NCI-H1105 treated with DMSO at 0.1 percent for 48 hours (cell line): ENCODE measurements around the gene PTPA.
"Not testable (repeated sequence)": the region's sequence is repeated elsewhere in the genome, so short reads cannot be mapped to it uniquely, and the experiment has no call there.

ENCODE experiments used
- DNase-seq: peaks from one replicate; lab custom pipeline; 2025; lab: John Stamatoyannopoulos, UW

The PTPA gene

DNA sequence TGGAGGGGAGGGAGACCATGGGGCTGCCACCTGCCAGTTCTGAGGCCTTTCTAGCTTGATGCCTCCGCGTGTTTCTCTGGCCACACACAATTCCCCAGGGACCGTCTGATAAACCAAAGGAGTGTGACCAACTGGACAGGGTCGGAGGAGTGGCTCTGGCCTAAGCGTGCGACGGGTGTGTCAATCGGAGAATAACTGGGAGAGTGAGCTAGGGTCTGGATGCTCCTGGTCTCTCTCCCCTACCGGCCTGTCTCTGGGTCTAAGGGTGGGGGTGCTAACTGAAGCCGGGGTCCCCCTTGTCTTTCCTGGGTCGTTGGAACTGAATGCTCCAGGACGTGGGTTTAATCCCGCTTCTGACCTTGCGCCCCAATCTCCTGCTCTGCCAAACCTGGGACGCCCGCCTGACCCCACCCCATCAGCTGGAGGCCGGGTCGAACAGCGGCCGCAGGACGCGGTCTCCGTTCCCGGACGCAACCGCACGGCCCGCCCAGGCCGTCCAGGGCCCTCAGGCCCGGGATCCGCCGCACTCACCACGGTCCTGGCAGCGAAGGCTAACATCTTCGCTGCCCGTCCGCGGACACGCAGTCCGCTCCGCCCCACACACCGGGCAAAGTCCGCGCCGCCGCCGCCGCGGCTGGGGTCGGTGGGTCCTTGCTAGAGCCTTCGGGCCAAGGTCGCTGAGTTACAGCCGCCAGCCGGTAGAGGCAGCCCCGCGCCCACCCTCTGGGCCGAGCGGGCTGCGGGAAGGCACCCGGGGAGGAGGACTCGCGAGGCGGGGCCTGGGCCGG, 1.1 kb upstream of the PTPA start:
- DNase-seq: no peak

DNA sequence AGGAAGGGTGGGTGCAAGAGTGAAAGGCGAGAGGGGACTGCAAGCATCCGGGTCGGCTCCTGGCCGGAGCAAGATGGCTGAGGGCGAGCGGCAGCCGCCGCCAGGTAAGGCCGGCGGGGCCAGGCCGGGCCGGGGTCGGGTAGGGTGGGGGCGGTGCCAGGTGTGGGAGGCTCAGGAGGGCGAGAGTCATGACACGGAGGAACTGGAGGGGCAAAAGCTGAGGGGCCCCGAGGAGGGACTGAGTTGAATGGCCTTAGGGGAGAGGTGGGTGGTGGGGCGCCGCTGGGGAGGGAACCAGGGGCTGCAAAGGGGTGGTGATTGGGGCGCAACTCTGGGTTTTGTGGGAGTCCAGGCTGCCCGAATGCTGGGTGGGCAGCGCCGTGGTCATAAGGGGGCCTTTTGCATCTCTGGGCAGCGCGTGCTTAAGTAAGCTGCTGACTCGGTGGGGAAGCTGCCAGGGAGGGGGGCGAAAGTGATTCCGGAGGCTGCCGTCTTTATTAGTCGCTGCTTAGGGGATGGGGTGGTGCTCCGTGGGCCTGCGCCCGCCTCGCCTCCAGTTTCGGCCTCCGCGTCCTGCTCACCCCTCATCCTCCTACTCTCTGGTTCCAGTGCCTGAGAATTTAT, 425 bp downstream of the PTPA start:
- DNase-seq: peak; percentile 36

DNA sequence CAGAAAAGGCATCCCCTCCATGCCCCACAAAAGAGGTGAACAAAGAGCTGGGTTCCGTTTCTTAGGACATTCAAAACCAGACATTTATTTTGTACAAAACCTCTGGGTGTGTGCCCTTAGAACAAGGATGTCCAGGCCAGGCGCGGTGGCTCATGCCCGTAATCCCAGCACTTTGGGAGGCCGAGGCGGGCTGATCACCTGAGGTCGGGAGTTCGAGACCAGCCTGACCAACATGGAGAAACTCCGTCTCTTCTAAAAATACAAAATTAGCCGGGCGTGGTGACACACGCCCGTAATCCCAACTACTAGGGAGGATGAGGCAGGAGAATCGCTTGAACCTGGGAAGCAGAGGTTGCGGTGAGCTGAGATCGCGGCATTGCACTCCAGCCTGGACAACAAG, 1.3 kb downstream of the PTPA start:
- DNase-seq: not testable (repeated sequence)

DNA sequence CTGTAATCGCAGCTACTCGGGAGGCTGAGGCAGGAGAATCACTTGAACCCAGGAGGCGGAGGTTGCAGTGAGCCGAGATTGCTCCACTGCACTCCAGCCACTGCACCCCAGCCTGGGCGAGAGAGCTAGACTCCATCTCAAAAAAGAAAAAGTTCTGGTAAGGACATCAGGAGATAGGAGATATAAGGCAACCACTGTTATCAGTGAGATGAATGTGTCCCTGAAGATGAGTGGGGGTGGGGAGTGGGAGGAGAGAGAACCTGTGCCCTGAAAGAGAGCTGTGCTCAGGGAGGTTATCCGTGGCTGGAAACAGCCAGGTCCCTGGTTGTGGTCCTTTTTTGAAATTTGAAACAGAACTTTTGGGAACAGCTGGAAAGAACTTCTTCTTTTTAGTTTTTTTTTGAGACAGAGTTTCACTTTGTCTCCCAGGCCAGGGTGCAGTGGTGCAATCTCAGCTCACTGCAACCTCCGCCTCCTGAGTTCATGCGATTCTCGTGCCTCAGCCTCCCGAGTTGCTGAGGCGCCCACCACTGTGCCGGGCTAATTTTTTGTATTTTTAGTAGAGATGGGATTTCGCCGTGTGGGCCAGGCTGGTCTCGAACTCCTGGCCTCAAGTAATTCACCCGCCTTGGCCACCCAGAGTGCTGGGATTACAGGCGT, 2.6 kb downstream of the PTPA start:
- no peak for DNase-seq

DNA sequence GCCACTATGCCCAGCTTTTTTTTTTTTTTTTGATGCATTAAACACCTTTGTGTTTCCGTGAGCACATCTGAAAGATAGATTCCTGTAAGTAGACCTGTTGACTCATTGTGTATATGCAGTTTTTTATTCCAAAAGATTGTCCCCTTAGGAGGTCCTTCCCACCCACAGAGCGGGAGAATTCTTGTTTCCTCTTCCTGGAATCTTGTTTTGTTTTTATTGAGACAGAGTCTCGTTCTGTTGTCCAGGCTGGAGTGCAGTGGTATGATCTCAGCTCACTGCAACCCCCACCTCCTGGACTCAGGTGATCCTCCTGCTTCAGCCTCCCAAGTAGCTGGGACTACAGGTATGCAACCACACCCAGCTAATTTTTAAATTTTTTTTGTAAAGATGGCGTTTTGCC, 7.6 kb downstream of the PTPA start:
- no peak for DNase-seq

DNA sequence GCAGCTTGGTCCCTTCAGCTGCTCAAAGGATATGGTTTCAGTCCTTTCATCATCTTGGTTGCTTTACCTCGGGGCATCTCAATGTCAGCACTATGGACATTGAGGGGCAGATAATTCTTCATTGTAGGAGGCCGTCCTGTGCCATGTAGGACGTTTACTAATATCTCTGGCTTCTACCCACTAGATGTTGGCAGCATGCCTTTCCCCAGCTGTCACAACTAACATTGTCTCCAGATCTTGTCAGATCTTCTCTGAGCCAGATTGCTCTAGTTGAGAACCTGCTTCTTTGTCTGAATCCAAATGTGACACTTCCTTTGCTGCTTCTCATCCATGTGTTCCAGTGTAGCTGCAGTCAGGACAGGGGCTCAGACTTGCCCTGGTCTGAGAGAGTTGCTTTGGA, 10.3 kb downstream of the PTPA start:
- DNase-seq: no peak

DNA sequence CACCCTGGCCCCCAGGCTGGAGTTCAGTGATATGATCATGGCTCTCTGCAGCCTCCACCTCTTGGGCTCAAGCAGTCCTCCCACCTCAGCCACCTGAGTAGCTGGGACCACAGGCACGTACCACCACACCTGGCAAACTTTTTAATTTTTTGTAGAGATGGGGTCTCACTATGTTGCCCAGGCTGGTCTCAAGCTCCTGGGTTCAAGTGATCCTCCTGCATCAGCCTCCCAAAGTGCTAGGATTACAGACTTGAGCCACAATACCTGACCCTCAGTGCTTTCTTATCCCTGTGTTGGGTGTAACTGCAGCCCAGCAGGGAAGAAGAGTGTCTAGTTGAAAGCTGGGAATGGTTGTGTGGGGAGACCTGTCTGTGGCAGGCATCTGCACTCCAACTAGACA, 10.9 kb downstream of the PTPA start:
- DNase-seq: no peak

DNA sequence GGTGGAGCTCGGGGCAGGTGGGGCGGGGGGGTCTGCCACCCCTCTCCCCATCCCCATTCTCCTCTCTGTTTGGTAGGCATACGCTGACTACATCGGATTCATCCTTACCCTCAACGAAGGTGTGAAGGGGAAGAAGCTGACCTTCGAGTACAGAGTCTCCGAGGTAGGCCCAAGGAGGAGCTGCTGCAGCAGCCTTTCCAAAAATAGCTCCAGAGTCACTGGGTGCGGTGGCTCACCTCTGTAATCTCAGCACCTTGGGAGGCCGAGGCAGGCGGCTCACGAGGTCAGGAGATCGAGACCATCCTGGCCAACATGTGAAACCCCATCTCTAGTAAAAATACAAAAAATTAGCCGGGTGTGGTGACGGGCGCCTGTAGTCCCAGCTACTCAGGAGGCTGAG, 11.8 kb downstream of the PTPA start:
- not testable (repeated sequence) for DNase-seq

DNA sequence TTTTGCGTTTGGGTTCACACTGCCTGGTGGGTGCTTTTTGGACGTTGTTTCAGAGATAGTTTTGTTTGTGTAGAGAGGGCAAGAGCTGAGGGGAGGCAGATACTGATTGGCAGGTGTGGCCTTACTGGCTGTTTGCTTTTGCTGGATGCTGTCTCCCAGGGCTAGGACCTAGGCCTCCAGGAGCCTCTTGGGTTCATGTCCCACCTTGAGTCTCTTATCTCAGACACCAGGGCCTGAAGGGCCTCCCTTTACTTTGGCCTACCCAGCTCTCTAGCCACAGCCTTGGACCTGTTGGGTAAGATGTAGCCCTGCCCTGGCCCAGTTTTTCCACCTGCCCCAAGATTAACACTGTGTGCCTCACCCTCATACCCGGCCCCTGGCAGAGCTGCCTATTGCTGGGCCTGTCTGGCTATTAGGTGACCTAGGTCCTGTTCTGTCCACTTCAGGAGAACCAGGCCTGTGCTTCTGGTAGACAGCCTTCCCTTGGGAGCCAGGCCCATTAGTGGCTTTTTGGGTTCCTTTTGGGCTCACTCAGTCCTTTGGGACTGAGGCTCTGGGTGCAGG, 13.4 kb downstream of the PTPA start:
- DNase-seq: no peak

DNA sequence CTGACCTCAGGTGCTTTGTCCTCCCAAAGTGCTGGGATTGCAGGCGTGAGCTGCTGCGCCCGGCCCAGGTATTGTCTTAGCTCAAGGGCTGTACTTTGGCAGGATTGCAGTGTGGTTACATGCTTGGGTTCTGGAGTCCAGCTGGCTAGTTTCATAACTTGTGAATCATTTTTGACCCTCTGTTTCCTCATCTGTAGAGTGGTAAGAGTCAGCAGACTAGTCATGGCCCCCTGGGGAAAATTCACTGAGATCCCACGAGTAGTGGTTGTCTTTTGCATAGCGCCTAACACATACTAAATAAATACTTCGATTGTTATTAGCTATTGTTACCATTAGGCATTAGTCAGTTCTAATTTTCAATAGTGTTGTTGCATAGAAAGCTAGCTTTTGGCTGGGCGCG, 14.3 kb downstream of the PTPA start:
- DNase-seq: no peak

DNA sequence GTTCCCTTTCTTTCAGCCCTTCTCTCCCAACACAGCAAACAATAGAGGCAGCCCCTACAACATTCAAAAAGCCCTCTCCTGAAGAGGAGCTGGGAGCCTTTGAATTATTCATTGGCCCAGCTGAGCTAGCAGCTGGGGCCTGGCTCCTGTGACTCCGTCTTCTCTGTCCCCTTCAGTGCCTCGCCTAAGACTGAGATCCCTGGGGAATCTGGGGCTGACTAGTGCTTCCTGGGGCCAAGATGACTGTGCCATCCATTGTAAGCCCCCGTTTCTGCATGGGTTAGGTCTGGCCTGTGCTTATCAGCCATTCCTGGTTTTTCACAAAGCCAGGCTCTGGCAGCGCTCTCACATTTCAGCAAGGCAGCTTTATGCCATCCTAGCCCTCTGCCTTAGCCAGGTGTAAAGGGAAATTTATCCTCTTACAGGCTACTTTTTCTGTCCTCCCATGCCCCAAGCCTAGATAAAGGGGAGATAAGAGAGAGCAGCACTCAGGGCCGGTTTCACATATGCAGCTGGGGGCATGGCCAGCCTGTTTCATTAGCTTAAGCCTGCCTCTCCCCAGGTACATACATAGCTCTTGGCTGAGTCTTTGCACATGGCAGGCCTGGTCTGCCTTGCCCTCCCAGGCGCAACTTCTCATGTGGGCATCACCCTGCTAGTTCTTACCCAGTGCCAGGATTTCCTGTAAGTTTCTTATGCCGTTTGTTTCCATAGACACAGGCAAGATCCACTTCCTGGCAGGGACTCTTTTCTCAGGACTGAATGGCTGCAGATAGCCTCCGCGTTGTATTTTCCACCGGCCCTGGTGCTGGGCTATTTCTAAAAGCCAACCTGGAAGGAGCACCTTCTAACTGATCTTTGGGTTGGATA, 15.8 kb downstream of the PTPA start:
- no peak for DNase-seq

DNA sequence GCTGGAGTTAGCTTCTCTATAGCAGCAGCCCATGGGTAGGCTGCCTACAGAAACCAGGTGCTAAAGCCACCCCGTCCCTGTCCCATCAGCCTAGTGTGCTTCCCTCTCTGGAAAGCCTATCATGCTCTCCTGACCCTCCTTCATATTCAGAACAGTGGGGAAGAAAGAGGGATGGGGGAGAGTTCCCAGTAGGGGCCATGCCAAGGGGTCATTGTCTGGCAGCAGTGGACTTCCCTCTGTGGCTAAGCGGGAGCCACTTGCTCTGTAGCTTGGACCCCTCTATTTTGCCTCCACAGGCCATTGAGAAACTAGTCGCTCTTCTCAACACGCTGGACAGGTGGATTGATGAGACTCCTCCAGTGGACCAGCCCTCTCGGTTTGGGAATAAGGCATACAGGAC, 17.5 kb downstream of the PTPA start:
- DNase-seq: no peak

DNA sequence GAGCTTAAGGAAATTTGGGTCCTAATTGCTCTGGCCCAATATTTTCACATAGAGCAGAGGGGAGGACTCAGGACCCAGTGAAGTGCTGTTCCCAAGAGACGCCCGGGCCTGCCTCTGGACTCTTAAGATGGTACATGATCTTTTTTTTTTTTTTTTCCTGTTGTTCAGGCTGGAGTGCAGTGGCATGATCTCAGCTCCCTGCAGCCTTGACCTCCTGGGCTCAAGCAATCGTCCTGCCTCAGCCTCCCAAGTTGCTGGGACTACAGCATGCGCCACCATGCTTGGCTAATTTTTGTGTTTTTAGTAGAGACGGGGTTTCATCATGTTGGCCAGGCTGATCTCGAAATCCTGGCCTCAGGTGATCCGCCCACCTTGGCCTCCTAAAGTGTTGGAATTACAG, 19.1 kb downstream of the PTPA start:
- DNase-seq: not testable (repeated sequence)

DNA sequence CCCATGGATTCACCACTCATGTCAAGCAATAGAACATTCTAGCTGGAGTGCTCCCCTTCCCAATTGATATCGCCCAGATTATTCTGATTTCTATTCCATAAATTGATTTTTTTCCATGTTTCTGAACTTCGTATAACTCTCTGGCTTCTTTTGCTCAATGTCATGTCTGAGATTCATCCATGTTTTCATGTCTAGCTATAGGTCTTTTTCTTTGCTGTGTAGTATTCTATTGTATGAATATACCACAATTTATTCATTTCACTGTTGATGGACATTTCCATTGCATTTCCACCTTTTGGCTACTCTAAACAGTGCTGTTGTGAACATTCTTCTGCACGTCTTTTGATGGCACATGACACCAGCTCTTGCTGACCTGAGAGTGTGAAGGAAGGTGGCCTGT, 19.6 kb downstream of the PTPA start:
- DNase-seq: no peak

DNA sequence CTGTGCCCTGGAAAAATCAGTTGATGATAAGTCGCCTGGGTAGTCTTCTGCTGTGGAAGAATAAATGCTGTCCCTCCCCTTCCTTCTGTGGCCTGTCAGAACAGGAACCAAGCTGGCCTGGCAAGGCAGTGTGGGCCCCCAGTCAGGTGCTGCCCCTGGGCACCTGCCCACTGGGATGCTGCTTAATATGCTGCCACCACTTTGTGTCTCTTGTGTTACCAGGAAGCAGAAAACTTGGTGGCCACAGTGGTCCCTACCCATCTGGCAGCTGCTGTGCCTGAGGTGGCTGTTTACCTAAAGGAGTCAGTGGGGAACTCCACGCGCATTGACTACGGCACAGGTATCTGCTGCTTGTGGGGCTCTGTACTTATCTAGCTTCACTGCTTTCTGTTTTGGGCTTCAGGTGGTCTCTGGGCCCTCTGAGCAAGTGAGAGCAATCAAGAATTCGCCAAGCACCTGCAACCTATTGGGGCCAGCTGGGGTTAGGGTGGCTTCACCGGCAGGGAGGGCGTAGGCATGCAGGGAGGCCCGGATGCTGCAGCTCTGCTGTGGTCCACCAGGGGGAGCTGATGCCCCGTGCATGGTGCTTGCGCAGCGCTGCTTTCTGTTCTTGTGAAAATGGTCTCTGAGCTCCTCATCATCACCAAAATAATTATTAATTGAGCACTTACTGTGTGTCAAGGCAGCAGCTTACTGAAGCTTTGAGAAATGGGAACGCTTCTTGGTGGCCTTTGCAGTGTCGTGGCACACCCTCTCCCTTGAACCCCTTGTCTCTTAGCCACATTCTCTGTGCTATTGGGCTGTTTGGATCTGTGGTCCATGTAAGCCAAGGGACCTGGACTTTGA, 20.3 kb downstream of the PTPA start:
- DNase-seq: peak; percentile 51

DNA sequence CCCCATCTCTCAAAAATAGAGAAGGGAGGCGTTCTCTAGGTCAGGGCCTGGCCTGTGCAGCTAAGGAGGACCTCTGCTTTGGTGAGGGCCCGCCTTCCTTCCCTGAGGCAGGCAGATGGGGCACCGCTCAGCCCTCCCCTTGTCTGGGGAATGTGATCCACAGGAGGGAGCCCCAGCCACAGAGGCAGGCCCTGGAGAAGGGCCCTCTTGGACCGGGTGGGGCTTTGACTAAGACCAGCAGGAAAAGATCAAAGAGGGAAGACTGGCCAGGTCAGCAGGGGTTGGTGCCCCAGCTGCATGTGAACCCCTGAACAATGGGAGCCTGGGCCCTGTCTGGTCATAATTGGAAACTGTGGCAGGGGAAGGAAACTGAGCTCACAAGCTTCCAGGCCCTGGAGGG, 21.9 kb downstream of the PTPA start:
- DNase-seq: no peak

DNA sequence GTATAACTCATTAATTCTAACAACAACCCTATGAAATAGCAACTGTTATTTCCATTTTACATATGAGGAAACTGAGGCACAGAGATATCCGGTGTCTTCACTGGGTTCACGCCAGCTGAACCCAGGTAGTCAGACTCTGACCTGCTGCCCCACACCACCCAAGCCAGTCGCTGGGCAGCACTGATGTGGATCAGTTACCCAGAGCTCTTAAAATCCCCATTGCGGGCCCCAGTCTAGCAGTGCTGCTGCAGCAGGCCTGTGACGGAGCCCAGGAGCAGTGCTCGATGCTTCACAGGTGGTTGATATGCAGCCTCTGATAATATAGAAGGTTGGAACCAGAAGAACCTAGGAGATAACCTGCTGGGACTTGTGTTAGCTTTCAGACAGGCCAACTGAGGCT, 24.3 kb downstream of the PTPA start:
- no peak for DNase-seq

DNA sequence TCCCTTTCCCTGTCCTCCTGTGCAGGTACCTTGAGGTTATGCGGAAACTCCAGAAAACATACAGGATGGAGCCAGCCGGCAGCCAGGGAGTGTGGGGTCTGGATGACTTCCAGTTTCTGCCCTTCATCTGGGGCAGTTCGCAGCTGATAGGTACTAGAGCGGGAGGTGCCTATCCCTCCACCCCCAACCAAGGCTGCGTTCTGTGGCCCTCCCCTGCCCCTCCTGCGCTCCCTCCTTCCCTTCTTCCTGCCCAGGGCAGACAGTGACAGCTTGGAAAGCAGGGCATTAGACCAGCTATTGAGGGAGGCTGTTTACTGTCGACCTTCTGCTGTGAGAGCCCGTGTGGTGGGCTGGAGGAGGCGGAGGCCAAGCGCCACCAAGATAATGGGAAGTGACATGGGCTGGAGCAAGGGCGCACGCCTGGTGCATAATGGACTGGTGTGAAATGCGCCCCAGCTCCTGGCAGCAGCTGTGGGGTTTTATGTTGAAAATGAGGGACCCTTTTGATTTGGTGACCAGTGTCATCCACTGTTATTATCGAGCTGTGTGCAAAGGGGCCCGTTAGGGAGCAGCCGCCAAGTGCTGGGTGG, 25.3 kb downstream of the PTPA start:
- no peak for DNase-seq

DNA sequence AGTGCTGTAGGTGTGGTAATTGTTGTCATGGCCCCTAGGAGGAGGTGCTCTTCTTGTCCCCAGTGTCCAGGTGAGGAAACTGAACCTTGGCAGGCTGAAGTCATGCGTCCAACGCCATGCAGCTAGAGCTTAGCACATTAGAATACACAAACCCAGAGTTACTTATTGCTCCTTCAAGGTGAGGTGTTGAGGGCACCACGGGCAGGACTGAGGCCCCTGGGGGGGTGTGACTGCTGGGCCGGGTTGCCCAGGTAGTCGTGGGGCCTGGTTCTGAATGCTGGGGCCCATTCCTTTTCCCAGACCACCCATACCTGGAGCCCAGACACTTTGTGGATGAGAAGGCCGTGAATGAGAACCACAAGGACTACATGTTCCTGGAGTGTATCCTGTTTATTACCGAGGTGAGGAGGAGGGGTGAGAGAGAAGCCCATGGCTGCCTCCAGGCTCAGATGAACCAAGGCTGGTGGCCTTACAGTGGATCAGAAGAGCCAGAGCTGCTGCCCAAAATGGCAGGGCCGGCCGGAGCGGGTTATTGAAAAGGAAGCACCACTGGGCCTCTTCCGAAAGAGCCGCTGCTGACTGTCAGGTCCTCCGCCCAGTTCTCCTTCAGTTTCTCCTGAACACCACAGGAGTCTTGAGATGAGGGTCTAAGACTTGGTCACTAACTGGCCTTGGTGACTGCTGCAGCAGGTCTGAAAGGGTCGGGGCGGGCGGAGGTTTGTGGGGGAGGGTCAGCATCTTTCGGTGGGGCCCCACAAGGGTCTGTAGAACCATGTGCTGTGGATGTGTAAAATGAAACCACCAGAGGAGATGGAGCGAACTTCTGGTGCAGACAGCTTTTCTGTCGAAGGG, 26.3 kb downstream of the PTPA start:
- DNase-seq: no peak

DNA sequence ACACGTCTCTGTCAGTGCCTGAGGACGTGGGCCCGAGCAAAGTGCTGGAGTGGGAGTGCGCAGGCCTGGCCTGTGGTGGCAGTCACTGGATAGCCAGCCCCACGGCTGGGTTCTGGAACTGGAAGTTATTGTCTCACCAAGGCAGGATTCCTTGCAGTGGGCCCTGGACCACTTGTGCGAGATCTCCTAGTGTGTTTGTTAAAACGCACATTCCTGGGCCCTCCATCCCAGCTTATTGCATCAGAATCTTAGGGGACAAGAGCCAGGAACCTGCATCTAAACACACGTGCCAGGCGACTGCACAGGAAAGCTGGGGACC, 26.9 kb downstream of the PTPA start:
- DNase-seq: no peak
